Lower lobe of right lung (tissue), 2 donors: ENCODE measurements around the gene MMP15. TPM values are rescaled to one million over a fixed set of nuclear protein-coding genes. Genes with fewer than 3 reads are reported as not detected.

ENCODE experiments used
- ATAC-seq, 2 donors: fragments of 200-7000 bp; cut with Tn5 transposase; one replicate each; pipeline ENCODE4 v1.9.1; 2020 to 2022; ENCODE audit warnings: mild to moderate bottlenecking in 2 of 2, moderate library complexity in 2 of 2
- DNase-seq: peaks from one replicate; pipeline ENCODE4 v3.0.0-alpha.2; 2020
- H3K27ac ChIP-seq: fragments of 200-600 bp; one replicate; pipeline ENCODE4 v1.8.0; 2022
- H3K27me3 ChIP-seq: fragments of 200-600 bp; one replicate; pipeline ENCODE4 v1.8.0; 2022; ENCODE audit warnings: low read depth
- H3K36me3 ChIP-seq: fragments of 200-600 bp; one replicate; pipeline ENCODE4 v1.8.0; 2022; ENCODE audit warnings: mild to moderate bottlenecking
- H3K4me1 ChIP-seq: fragments of 200-600 bp; one replicate; pipeline ENCODE4 v1.8.0; 2022
- H3K4me3 ChIP-seq: fragments of 200-600 bp; one replicate; pipeline ENCODE4 v1.8.0; 2022; ENCODE audit warnings: mild to moderate bottlenecking
- H3K9me3 ChIP-seq: fragments of 200-600 bp; one replicate; pipeline ENCODE4 v1.8.0; 2022
- CTCF ChIP-seq: fragments of 200-600 bp; IDR thresholded peaks from one replicate; pipeline ENCODE4 v1.8.0; 2022; ENCODE audit warnings: antibody characterized with exemption, mild to moderate bottlenecking
- intact Hi-C: fragments of 100-400 bp; cut with DNase I; formaldehyde crosslinking; loops from one replicate; pipeline ENCODE4 v1.11.0; 2022
- total RNA-seq: library from RNA; stranded (reverse); fragmentation: NEBNext Ultra II Directional; extraction: Animal tissue kit (Norgen Biotek cat#: 25700); gene quantifications from one replicate; pipeline ENCODE4 v1.2.1, GENCODE V29; 2021
- donor health status: DM: no; HTN: yes; CAD: no; lungs with severe emphysema.

Gene MMP15
- total RNA-seq, 1 donor from 2014 or later: 21.5 TPM

DNA sequence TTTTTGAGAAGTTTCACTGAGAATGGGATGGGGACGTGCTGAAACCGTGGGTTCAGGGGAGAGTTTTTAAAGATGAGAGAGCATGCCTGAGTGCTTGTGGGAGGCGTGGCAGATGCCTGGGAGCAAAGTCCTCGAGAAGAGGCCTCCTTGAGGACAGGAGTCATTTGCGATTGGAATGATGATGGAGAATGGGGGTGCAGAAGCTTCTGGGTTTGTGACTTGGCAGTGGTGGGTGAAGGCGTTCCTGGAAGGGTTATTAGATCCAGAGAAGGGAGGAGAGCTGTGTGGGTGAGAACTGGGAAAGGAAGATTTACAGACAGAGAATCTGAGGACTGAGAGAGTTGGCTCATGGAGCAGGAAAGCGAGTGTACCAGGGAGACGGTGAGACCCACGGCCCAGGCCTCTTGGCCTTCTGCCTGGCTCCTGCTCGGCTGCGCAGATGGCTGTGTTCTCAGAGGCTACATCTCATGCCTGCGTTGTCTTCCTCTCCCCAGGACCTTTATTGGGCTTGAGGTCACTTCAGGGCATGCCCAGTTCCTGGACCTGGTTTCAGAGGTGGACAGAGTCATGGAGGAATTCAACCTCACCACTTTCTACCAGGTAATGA is 8.6 kb upstream of the MMP15 start:
- DNase-seq (peak; percentile 29), ATAC-seq (no peak)
- Histone ChIP-seq H3K9me3 (no peaks in the 10 kb centered on the region), H3K4me1 (peaks cover 10% of the 10 kb centered on the region), H3K27me3 (no peaks in the 10 kb centered on the region), H3K27ac (no peak overlapping the region), H3K36me3 (peaks cover 50% of the 10 kb centered on the region), H3K4me3 (no peak overlapping the region)
- no peak for TF ChIP-seq CTCF
- intact Hi-C loops: no loop called here

GRCh38 chr16:58018803-58019202 is 6.8 kb upstream of the MMP15 start:
- peak; percentile 26 for DNase-seq
- TF ChIP-seq CTCF: no peak
- H3K27me3 ChIP-seq: no peaks in the 10 kb centered on the region
- H3K4me1 ChIP-seq: peaks cover 27% of the 10 kb centered on the region
- no peaks in the 10 kb centered on the region for H3K9me3 ChIP-seq
- H3K36me3 ChIP-seq: peaks cover 40% of the 10 kb centered on the region
- intact Hi-C loops: no loop called here
- no peak overlapping the region for H3K4me3 ChIP-seq
- H3K27ac ChIP-seq: no peak overlapping the region
- no peak for ATAC-seq

DNA sequence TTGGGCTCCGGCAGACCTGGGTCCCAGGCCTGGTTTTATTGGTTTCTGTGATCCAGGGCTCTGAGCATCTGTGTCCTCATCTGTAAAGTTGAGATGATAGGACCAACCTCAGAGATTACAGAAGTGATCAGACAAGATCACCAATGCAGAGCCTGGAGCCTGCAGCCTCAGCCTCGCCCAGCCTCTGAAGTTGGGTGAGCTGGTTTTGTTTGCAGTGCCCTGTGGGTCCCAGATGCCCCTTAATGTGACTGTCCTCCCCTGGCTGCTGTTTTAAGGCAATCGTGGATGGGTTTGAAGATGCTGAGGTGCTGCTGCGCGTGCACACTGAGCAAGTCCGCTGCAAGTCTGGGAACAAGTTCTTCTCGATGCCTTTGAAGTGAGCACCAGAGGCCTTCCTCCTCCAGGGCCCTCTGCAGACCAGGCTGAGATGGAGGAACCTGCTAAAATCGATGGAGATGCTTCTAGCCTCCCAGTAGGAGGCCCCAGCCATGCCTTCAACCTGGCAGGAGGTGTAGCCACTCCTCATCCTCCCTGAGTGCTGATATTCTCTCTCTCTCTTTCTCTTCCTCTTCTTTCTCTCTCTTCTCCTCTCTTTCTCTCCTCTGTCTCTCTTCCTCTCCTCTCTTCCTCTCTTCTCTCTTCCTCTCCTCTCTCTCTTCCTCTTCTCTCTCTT is 5.6 kb upstream of the MMP15 start:
- TF ChIP-seq CTCF: no peak
- Histone ChIP-seq H3K4me3 (no peak overlapping the region), H3K36me3 (peaks cover 40% of the 10 kb centered on the region), H3K9me3 (no peaks in the 10 kb centered on the region), H3K4me1 (peaks cover 39% of the 10 kb centered on the region), H3K27me3 (no peaks in the 10 kb centered on the region), H3K27ac (no peak overlapping the region)
- ATAC-seq (no peak), DNase-seq (no peak)
- intact Hi-C loops: loop anchor here (10.0 kb wide), 1 partner anchor 105 kb away; the partner anchor contains the start of gene CFAP20

- Histone ChIP-seq H3K27ac (no peak overlapping the region), H3K4me3 (no peak overlapping the region), H3K36me3 (peaks cover 33% of the 10 kb centered on the region), H3K9me3 (no peaks in the 10 kb centered on the region), H3K4me1 (peaks cover 44% of the 10 kb centered on the region), H3K27me3 (no peaks in the 10 kb centered on the region)
- TF ChIP-seq CTCF: peak; percentile 77
- ATAC-seq (no peak), DNase-seq (peak; percentile 62)
- intact Hi-C loops: loop anchor here (10.0 kb wide), 1 partner anchor 104 kb away; the partner anchor contains the start of gene CFAP20
Measured at GRCh38 chr16:58020628-58021521, 4.7 kb upstream of the MMP15 start.
